Esophagus squamous epithelium (tissue), 4 donors: ENCODE measurements around the gene ZNF765.

ENCODE experiments used
- CTCF ChIP-seq, 6 experiments: fragments of 450-650 bp in 4 of 6; fragments of 200-600 bp in 2 of 6; sonication (generic) in 2 of 6; IDR thresholded peaks; one replicate each; pipeline ENCODE4 v1.5.1; 2016 to 2019; ENCODE audit warnings: antibody characterized with exemption in 6 of 6, mild to moderate bottlenecking in 4 of 6, moderate library complexity in 4 of 6
- POLR2A ChIP-seq, 4 donors: fragments of 450-650 bp; IDR thresholded peaks; one replicate each; pipeline ENCODE4 v1.6.1; 2017; ENCODE audit warnings: antibody characterized with exemption in 4 of 4, mild to moderate bottlenecking in 4 of 4, moderate library complexity in 3 of 4

GRCh38 chr19:53394522-53394973 is 401 bp upstream of the ZNF765 start:
- TF ChIP-seq CTCF (IDR thresholded peaks at IDR 0.05) = no peak
- no peak for TF ChIP-seq POLR2A (IDR thresholded peaks at IDR 0.05)
